ENCODE data around the gene GNAO1.

DNA sequence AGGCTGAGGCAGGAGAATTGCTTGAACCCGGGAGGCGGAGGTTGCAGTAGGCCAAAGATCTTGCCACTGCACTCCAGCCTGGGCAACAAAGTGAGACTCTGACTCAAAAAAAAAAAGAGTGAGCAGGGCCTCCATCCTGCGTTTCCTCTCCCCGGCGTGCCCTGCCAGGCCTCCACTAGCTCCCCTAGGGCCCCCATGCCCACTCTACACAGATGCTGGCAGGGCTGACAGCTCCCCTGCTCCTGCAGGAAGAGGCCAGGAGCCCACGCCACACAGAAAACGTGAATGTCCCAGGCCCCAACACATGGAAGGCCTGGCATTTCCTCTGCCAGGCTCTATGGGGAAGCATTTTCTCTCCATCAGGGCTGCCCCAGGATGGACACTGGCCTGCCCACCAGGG is 124.7 kb downstream of the GNAO1 start:
- TF ChIP-seq, protein P1, sequence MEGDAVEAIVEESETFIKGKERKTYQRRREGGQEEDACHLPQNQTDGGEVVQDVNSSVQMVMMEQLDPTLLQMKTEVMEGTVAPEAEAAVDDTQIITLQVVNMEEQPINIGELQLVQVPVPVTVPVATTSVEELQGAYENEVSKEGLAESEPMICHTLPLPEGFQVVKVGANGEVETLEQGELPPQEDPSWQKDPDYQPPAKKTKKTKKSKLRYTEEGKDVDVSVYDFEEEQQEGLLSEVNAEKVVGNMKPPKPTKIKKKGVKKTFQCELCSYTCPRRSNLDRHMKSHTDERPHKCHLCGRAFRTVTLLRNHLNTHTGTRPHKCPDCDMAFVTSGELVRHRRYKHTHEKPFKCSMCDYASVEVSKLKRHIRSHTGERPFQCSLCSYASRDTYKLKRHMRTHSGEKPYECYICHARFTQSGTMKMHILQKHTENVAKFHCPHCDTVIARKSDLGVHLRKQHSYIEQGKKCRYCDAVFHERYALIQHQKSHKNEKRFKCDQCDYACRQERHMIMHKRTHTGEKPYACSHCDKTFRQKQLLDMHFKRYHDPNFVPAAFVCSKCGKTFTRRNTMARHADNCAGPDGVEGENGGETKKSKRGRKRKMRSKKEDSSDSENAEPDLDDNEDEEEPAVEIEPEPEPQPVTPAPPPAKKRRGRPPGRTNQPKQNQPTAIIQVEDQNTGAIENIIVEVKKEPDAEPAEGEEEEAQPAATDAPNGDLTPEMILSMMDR (conservative IDR thresholded peaks at IDR 0.05; ENCODE audit: low read depth, low read length), result no peak
- TF ChIP-seq EZH2 (IDR thresholded peaks at IDR 0.05; ENCODE audit: borderline replicate concordance, low read depth, low read length, poor library complexity, severe bottlenecking), result no peak
